Measurements from ENCODE around the gene PAX8. TPM values are rescaled to one million over a fixed set of nuclear protein-coding genes. Genes with fewer than 3 reads are reported as not detected.

PAX8 gene
- total RNA-seq, 4 donors from 2014 or later, result 2.3 to 7.7 (median 5.6) TPM

- TF ChIP-seq EP300 (IDR thresholded peaks at IDR 0.05) (no peak), POLR2A (IDR thresholded peaks at IDR 0.05) (no peak), POLR2AphosphoS5 (IDR thresholded peaks at IDR 0.05) (no peak)
- TF ChIP-seq, protein P1, sequence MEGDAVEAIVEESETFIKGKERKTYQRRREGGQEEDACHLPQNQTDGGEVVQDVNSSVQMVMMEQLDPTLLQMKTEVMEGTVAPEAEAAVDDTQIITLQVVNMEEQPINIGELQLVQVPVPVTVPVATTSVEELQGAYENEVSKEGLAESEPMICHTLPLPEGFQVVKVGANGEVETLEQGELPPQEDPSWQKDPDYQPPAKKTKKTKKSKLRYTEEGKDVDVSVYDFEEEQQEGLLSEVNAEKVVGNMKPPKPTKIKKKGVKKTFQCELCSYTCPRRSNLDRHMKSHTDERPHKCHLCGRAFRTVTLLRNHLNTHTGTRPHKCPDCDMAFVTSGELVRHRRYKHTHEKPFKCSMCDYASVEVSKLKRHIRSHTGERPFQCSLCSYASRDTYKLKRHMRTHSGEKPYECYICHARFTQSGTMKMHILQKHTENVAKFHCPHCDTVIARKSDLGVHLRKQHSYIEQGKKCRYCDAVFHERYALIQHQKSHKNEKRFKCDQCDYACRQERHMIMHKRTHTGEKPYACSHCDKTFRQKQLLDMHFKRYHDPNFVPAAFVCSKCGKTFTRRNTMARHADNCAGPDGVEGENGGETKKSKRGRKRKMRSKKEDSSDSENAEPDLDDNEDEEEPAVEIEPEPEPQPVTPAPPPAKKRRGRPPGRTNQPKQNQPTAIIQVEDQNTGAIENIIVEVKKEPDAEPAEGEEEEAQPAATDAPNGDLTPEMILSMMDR (IDR thresholded peaks at IDR 0.05), result no peak
- 86% methylated on average over 6 of the region's 6 CpGs for WGBS
- Histone ChIP-seq H3K9me3 (no peaks in the 10 kb centered on the region), H3K27ac (no peak overlapping the region), H3K4me3 (no peak overlapping the region), H3K36me3 (peaks cover 8% of the 10 kb centered on the region), H3K27me3 (no peaks in the 10 kb centered on the region), H3K4me1 (peaks cover 6% of the 10 kb centered on the region)
- no peak for DNase-seq (ENCODE audit: low spot score in 2 of 2)
Observed at GRCh38 chr2:113187771-113188170, 91.0 kb downstream of the PAX8 start.

DNA sequence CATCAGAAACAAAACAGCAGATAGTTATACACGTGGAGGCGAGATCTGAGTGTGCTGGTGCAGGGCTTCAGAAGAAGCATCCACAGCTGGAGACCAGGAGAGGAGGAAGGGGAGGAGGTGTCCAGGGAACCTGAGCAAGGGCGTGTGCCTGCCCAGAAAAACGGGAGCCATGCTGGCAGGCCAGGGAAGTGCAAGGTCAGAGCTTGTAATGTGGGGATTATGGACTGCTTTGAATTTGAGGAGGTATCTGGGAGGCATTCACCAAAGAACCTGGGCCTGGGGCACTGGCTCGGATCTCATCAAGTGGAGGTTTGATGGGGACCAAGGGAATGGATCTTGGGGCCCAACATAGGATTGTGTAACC, 92.3 kb downstream of the PAX8 start:
- H3K27me3 ChIP-seq, result no peaks in the 10 kb centered on the region
- H3K4me3 ChIP-seq, result no peak overlapping the region
- WGBS, result 74% methylated on average over 5 of the region's 5 CpGs
- H3K4me1 ChIP-seq, result peaks cover 7% of the 10 kb centered on the region
- no peaks in the 10 kb centered on the region for H3K9me3 ChIP-seq
- peaks cover 4% of the 10 kb centered on the region for H3K36me3 ChIP-seq
- no peak overlapping the region for H3K27ac ChIP-seq
- no peak for TF ChIP-seq POLR2A (IDR thresholded peaks at IDR 0.05)
- TF ChIP-seq EP300 (IDR thresholded peaks at IDR 0.05), result no peak
- TF ChIP-seq, protein P1 (IDR thresholded peaks at IDR 0.05), result no peak
- no peak for TF ChIP-seq POLR2AphosphoS5 (IDR thresholded peaks at IDR 0.05)
- no peak for DNase-seq (ENCODE audit: low spot score in 2 of 2)

DNA sequence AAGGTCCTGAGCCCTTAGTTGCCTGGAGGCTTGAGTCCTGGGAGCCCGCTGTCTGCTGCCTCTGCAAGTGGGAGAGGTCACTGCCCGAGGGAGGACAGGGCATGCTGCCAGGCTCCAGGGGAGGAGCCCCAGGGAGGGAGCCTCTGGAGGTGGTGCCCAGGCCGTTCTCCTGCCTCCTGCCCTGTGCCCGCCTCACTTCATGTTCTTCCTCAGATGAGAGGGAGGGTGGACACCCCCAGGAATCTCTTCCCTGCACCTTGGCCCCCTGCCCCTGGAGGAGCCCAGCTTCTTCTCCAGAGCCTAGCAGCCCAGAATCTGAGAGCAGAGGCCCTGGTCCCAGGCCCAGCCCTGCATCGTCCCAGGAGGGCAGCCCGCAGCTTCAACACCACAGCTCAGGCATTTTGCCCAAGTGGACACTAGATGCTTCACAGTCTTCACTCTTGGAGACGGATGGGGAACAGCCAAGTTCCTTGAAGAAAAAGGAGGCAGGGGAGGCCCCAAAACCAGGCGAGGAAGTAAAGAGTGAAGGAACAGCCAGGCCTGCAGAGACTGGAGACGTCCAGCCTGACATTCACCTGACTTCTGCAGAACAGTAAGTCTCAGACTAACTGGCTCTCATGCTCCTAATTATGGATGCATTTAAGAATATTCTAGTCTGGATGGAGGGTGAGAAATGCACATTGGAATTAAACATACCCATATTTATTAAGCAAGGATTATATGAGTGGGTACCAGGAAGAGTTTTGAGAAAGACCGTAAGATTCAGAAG, 92.9 kb downstream of the PAX8 start:
- H3K9me3 ChIP-seq, result no peaks in the 10 kb centered on the region
- H3K4me1 ChIP-seq, result peaks cover 11% of the 10 kb centered on the region
- no peak overlapping the region for H3K27ac ChIP-seq
- WGBS, result 74% methylated on average over 7 of the region's 10 CpGs
- DNase-seq (ENCODE audit: low spot score in 2 of 2), result no peak
- H3K4me3 ChIP-seq, result no peak overlapping the region
- H3K27me3 ChIP-seq, result no peaks in the 10 kb centered on the region
- TF ChIP-seq, protein P1 (IDR thresholded peaks at IDR 0.05), result no peak
- TF ChIP-seq EP300 (IDR thresholded peaks at IDR 0.05) (no peak), POLR2A (IDR thresholded peaks at IDR 0.05) (no peak), POLR2AphosphoS5 (IDR thresholded peaks at IDR 0.05) (no peak)
- H3K36me3 ChIP-seq, result peaks cover 4% of the 10 kb centered on the region

DNA sequence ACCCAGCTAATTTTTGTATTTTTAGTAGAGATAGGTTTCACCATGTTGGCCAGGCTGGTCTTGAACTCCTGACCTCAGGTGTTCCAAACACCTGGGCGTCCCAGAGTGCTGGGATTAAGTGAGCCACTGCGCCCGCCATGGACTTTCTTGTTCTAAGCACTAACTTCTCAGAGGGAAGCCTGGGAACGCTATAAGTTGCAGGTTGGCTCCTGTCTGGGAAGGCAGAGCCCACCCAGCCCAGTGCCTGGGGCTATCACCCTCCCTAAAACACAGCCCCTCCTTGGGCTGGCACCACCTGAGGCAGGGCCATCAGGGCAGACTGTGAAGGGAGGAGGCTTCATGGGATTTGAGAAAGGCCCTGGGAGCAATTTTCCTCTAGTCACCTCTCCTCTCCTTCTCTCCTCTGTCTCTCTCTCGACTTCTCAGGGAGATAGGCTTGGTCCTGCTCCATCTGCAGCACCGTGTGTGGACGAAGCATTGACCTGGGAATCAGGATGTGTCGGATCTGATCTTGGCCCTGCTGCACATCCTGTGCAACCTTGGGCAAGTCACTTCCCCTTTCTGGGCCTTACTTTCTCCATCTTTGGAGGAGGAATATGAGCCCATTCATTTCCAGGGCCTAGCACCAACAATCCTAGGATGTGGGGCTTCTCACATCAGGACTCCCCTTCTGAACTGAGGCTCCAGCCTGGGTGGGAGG, 94.0 kb downstream of the PAX8 start:
- no peak overlapping the region for H3K4me3 ChIP-seq
- H3K27me3 ChIP-seq, result no peaks in the 10 kb centered on the region
- TF ChIP-seq POLR2AphosphoS5 (IDR thresholded peaks at IDR 0.05) (no peak), POLR2A (IDR thresholded peaks at IDR 0.05) (no peak), EP300 (IDR thresholded peaks at IDR 0.05) (no peak)
- H3K36me3 ChIP-seq, result peaks cover 4% of the 10 kb centered on the region
- H3K9me3 ChIP-seq, result no peaks in the 10 kb centered on the region
- no peak for DNase-seq (ENCODE audit: low spot score in 2 of 2)
- no peak overlapping the region for H3K27ac ChIP-seq
- H3K4me1 ChIP-seq, result peaks cover 11% of the 10 kb centered on the region
- 90% methylated on average over 8 of the region's 8 CpGs for WGBS

DNA sequence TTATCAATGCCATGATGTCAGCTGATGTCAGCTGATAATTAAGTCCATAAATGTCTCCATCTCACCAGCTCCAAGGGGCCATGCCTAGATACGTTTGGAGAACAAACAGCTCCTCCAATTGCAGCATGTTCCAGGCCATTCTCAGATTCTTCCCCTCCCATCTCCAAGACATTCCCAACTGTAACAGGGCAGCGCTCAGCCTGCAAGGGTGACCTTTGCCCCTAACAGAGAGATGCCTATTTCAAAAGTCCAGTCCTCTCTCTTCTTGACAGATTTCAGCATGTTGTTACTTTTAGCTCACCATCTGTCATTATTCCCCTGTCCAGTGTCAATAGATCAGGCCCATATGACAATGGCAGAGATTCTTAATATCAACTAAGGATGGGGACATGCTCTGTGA, 95.0 kb downstream of the PAX8 start:
- WGBS, result 91% methylated on average over 2 of the region's 2 CpGs
- DNase-seq (ENCODE audit: low spot score in 2 of 2), result no peak
- Histone ChIP-seq H3K4me1 (peaks cover 11% of the 10 kb centered on the region), H3K9me3 (no peaks in the 10 kb centered on the region), H3K27me3 (no peaks in the 10 kb centered on the region), H3K36me3 (peaks cover 4% of the 10 kb centered on the region), H3K4me3 (no peak overlapping the region), H3K27ac (no peak overlapping the region)
- no peak for TF ChIP-seq POLR2AphosphoS5 (IDR thresholded peaks at IDR 0.05)
- TF ChIP-seq, protein P1 (IDR thresholded peaks at IDR 0.05), result no peak
- no peak for TF ChIP-seq POLR2A (IDR thresholded peaks at IDR 0.05)
- no peak for TF ChIP-seq EP300 (IDR thresholded peaks at IDR 0.05)

Data from suprapubic skin (tissue), 4 donors.